ENCODE results near the gene DDX56. TPM values are rescaled to one million over a fixed set of nuclear protein-coding genes. Genes with fewer than 3 reads are reported as not detected.

Gene DDX56
- total RNA-seq, 1 experiment from 2014 or later: 154 TPM

DNA sequence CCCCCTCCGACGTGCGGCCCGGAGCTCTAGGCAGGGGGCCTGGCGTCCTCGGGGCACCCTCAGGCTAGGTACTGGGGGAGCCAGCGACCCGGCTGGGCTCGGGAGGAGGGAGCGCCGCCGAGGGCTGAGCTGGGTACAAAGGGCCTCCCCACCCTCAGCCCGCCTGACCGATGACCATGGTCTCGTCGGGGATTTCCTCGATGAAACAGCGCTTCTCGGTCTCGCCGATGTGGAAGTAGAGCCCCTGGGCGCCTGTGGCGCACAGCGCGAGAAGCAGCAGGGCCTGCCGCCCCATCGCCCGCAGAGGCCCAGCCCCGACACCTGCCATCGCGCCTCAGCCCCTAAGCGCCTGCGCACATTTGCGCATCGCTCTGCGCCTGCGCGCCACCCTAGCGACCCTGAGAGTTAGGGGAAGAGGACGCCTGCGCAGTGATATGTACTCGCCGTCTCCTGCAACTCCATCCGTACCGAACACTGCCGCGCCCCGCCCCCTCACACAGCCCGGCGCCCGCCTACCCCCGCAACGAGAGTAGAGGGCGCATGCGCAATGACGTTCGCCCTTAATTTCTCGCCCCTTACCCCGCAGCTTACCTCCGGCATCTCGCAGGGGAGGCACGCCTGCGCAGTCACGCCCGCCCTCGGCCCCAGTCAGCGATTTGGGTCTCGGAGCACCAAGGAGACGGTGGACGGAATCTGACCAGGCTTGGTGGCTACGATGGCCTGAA is 8.3 kb upstream of the DDX56 start, which contains the start of gene TMED4:
Gene TMED4, minus strand, starts transcription at position 353 of the 725 bp plus-strand sequence. Its CDS starts 25 bp downstream, at position 328.
- CTCF ChIA-PET: interaction anchor here (0.5 to 1.0 kb wide), 3 partner anchors 8 to 140 kb away, joined by 3 to 7 read pairs (median 4); partner anchors contain the start of gene DDX56
- peak within 1 kb of the TSS; percentile 96 for H3K27ac Mint-ChIP-seq (ENCODE audit: unreplicated experiment)

DNA sequence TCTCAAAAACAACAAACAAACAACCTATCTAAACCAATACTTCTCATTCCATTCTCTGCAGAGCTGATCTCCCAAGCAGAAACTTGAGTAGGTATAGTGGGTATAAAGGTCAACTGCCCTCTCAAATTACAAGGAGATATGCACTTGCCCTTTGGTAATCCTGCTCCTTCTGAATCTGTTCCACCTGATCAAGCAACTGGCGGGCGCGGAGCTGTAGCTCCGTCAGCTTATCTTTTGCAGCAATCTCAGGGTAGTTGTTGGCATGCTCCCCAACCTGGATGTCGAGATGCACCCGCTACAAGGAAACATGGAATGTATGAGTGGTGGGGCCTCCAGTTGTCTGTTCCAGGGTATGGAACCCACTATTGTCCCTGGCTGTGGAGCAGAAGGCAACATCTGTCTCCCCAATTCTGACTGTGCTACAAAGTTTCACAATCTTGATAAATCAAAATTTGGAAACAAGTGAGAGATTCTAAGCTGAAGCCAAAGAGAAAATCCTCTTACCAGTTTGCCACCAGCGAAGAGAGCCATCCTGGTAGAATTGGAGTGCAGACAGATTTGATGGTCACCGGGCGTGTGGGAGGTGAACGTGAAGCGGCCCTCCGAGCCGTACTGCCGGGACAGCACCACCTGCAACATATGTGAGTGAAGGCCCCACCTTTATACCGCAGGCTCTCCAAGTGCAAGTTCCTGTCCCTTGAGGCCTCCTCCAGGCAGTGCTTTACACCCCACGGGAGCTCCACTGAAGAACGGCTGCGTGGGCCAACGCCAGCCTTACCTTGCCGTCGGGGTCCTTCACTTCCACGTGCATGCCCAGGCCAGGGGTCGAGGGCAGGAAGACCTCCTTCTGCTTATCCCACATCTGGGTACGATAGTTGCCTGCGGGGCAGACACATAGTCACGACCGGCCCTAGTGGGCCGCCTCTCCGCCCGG is 7.5 kb upstream of the DDX56 start:
- POLR2A ChIA-PET: interaction anchor here (0.7 to 2.1 kb wide), 3 partner anchors 7 to 25 kb away, joined by 3 to 26 read pairs (median 17); partner anchors contain the start of genes DDX56 and OGDH
- Histone ChIP-seq H3K36me3 (ENCODE audit: control insufficient read depth, insufficient read depth, low read length) (no peaks in the 10 kb centered on the region), H3K9me3 (no peaks in the 10 kb centered on the region), H3K4me3 (ENCODE audit: low read depth, low read length) (peak overlapping the region; percentile 80), H3K4me1 (peaks cover 13% of the 10 kb centered on the region), H3K27me3 (replicated peaks; ENCODE audit: control insufficient read depth, insufficient read depth, low read length) (no peaks in the 10 kb centered on the region)
- Mint-ChIP-seq H3K9me3 (ENCODE audit: unreplicated experiment) (no peaks in the 10 kb centered on the region), H3K27me3 (ENCODE audit: insufficient read depth, unreplicated experiment) (no peaks in the 10 kb centered on the region), H3K27ac (ENCODE audit: unreplicated experiment) (peak overlapping the region; percentile 96), H3K36me3 (ENCODE audit: insufficient read depth, unreplicated experiment) (peaks cover 61% of the 10 kb centered on the region), H3K4me1 (ENCODE audit: low read depth, unreplicated experiment) (peaks cover 7% of the 10 kb centered on the region), H3K4me3 (ENCODE audit: unreplicated experiment) (peak overlapping the region; percentile 86)
- peak in 1 of 2 experiments; percentile 41 for DNase-seq
- CTCF ChIA-PET: interaction anchor here (1.1 to 1.2 kb wide), 2 partner anchors 16 to 555 kb away, joined by 3 read pairs; no protein-coding TSS in a partner anchor
- BruUV-seq (replicated peaks): no TSS peak
- no peak for TF ChIP-seq CTCF (IDR thresholded peaks at IDR 0.05; ENCODE audit: insufficient read depth in 1 of 2, low read depth in 1 of 2, low read length in 1 of 2, severe bottlenecking in 1 of 2, unreplicated experiment in 1 of 2)
- intact Hi-C loops (cut with micrococcal nuclease; ENCODE audit: unreplicated experiment): loop anchor here (5.0 to 10.0 kb wide), 2 partner anchors 166 to 404 kb away; partner anchors contain the start of gene ZMIZ2

More for the DNA sequence above, 8.3 kb upstream of the DDX56 start, which contains the start of gene TMED4:
- Mint-ChIP-seq H3K27me3 (ENCODE audit: insufficient read depth, unreplicated experiment) (no peaks in the 10 kb centered on the region), H3K4me1 (ENCODE audit: low read depth, unreplicated experiment) (peaks cover 7% of the 10 kb centered on the region), H3K36me3 (ENCODE audit: insufficient read depth, unreplicated experiment) (peaks cover 55% of the 10 kb centered on the region), H3K9me3 (ENCODE audit: unreplicated experiment) (no peaks in the 10 kb centered on the region), H3K4me3 (ENCODE audit: unreplicated experiment) (peak within 1 kb of the TSS; percentile 86)
- peaks cover 13% of the 10 kb centered on the region for H3K4me1 ChIP-seq
- BruUV-seq (replicated peaks): no TSS peak
- intact Hi-C loops (cut with micrococcal nuclease; ENCODE audit: unreplicated experiment): loop anchor here (1.0 to 10.0 kb wide), 5 partner anchors 24 to 403 kb away; partner anchors contain the start of genes H2AZ2, OGDH, PPIA and ZMIZ2
- H3K9me3 ChIP-seq: no peaks in the 10 kb centered on the region
- peak; percentile 99 to 100 for DNase-seq
- no peaks in the 10 kb centered on the region for H3K27me3 ChIP-seq (replicated peaks; ENCODE audit: control insufficient read depth, insufficient read depth, low read length)
- peak within 1 kb of the TSS; percentile 80 for H3K4me3 ChIP-seq (ENCODE audit: low read depth, low read length)
- POLR2A ChIA-PET: interaction anchor here (0.7 to 2.1 kb wide), 5 partner anchors 8 to 216 kb away, joined by 3 to 26 read pairs (median 6); partner anchors contain the start of genes DDX56 and OGDH
- H3K36me3 ChIP-seq (ENCODE audit: control insufficient read depth, insufficient read depth, low read length): no peaks in the 10 kb centered on the region
- no peak for TF ChIP-seq CTCF (IDR thresholded peaks at IDR 0.05; ENCODE audit: insufficient read depth in 1 of 2, low read depth in 1 of 2, low read length in 1 of 2, severe bottlenecking in 1 of 2, unreplicated experiment in 1 of 2)

DNA sequence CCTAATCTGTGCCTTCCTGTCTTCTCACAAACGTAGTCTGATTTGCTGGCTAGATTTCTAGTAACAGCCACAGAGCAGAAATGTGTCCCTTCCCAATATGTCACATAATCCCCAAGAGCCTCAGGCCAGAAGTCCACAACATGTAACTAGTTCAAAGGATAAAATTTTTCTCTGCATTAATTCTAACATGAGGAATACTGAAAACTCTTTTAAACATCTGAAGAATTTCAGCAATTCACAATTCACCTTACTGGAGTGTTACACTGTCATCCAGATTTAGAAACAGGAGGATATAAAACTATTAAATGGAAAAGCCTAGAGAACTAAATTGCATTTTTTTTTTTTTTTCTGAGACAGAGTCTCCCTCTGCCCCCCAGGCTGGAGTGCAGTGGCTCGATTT is 2.5 kb upstream of the DDX56 start:
- H3K9me3 ChIP-seq: no peaks in the 10 kb centered on the region
- Mint-ChIP-seq H3K4me1 (ENCODE audit: low read depth, unreplicated experiment) (peaks cover 17% of the 10 kb centered on the region), H3K9me3 (ENCODE audit: unreplicated experiment) (no peaks in the 10 kb centered on the region), H3K4me3 (ENCODE audit: unreplicated experiment) (peak overlapping the region; percentile 14), H3K27me3 (ENCODE audit: insufficient read depth, unreplicated experiment) (no peaks in the 10 kb centered on the region), H3K27ac (ENCODE audit: unreplicated experiment) (no peak overlapping the region), H3K36me3 (ENCODE audit: insufficient read depth, unreplicated experiment) (peaks cover 90% of the 10 kb centered on the region)
- ChIA-PET POLR2A (no interaction called here), CTCF (no interaction called here)
- H3K4me1 ChIP-seq: peaks cover 18% of the 10 kb centered on the region
- no peak for DNase-seq
- no peaks in the 10 kb centered on the region for H3K27me3 ChIP-seq (replicated peaks; ENCODE audit: control insufficient read depth, insufficient read depth, low read length)
- H3K36me3 ChIP-seq (ENCODE audit: control insufficient read depth, insufficient read depth, low read length): peaks cover 5% of the 10 kb centered on the region
- TF ChIP-seq CTCF (IDR thresholded peaks at IDR 0.05; ENCODE audit: insufficient read depth in 1 of 2, low read depth in 1 of 2, low read length in 1 of 2, severe bottlenecking in 1 of 2, unreplicated experiment in 1 of 2): no peak
- no TSS peak for BruUV-seq (replicated peaks)
- H3K4me3 ChIP-seq (ENCODE audit: low read depth, low read length): no peak overlapping the region
- intact Hi-C loops (cut with micrococcal nuclease; ENCODE audit: unreplicated experiment): no loop called here
